PC-9 (cell line): ENCODE results near the gene IRF2. TPM values are rescaled to one million over a fixed set of nuclear protein-coding genes. Genes with fewer than 3 reads are reported as not detected.
"Not testable (repeated sequence)": the region's sequence is repeated elsewhere in the genome, so short reads cannot be mapped to it uniquely, and the experiment has no call there.

Experiments
- BruUV-seq: library from RNA; stranded (reverse); fragments of 400-500 nt; replicated peaks from 2 replicates; lab custom pipeline; 2021; lab: Mats Ljungman, UMichigan
- CTCF ChIA-PET: fragments of 300-600 bp; sonication (Branson Sonifier 250); formaldehyde crosslinking; loops from one replicate; lab custom pipeline; 2022; ENCODE audit warnings: antibody characterized with exemption; lab: Charles Lee
- POLR2A ChIA-PET: fragments of 300-600 bp; sonication (Branson Sonifier 250); formaldehyde crosslinking; loops from one replicate; lab custom pipeline; 2022; ENCODE audit warnings: antibody characterized with exemption; ENCODE audit not compliant: unreplicated experiment; lab: Charles Lee
- DNase-seq, 2 experiments: peaks; one replicate each; pipeline versions ENCODE4 v3.0.0 to v3.0.0-alpha.2; 2015 to 2022; ENCODE audit warnings: mixed read lengths in 1 of 2
- H2AFZ ChIP-seq: fragments of 200-600 bp; sonication (generic); 2 replicates; pipeline ENCODE4 v1.8.1; 2017; ENCODE audit warnings: antibody characterized with exemption
- H3F3A ChIP-seq: fragments of 200-600 bp; sonication (generic); 2 replicates; pipeline ENCODE4 v1.8.1; 2017; ENCODE audit warnings: antibody characterized with exemption, mild to moderate bottlenecking, low read depth; ENCODE audit not compliant: insufficient read depth
- H3K27ac ChIP-seq: fragments of 200-600 bp; sonication (generic); 2 replicates; pipeline ENCODE4 v1.6.1; 2016; ENCODE audit warnings: mixed run types
- H3K27me3 ChIP-seq: fragments of 200-600 bp; sonication (generic); 2 replicates; pipeline ENCODE4 v1.6.1; 2016; ENCODE audit warnings: low read depth, mixed run types; ENCODE audit not compliant: insufficient read depth
- H3K36me3 ChIP-seq: fragments of 200-600 bp; sonication (generic); 2 replicates; pipeline ENCODE4 v1.6.1; 2016; ENCODE audit warnings: low read depth, mixed run types
- H3K4me1 ChIP-seq: fragments of 200-600 bp; sonication (generic); replicated peaks from 2 replicates; pipeline ENCODE4 v1.6.1; 2016; ENCODE audit warnings: mixed run types; ENCODE audit not compliant: insufficient read depth
- H3K4me2 ChIP-seq: fragments of 200-600 bp; sonication (generic); 2 replicates; pipeline ENCODE4 v1.6.1; 2017; ENCODE audit warnings: mixed run types
- H3K4me3 ChIP-seq: fragments of 200-600 bp; sonication (generic); 2 replicates; pipeline ENCODE4 v1.6.1; 2016; ENCODE audit warnings: mixed run types
- H3K79me2 ChIP-seq: fragments of 200-600 bp; sonication (generic); 2 replicates; pipeline ENCODE4 v1.6.1; 2017; ENCODE audit warnings: low read depth, mixed run types
- H3K9me2 ChIP-seq: fragments of 200-600 bp; sonication (generic); 2 replicates; pipeline ENCODE4 v1.8.1; 2017; ENCODE audit warnings: mild to moderate bottlenecking; ENCODE audit not compliant: insufficient read depth
- H3K9me3 ChIP-seq: fragments of 200-600 bp; sonication (generic); 2 replicates; pipeline ENCODE4 v1.8.1; 2016; ENCODE audit warnings: low read depth; ENCODE audit not compliant: insufficient read depth
- H4K20me1 ChIP-seq: fragments of 200-600 bp; sonication (generic); 2 replicates; pipeline ENCODE4 v1.8.1; 2017; ENCODE audit not compliant: insufficient read depth
- CTCF ChIP-seq: fragments of 200-600 bp; sonication (generic); conservative IDR thresholded peaks from 2 replicates; pipeline ENCODE4 v1.6.1; 2017; ENCODE audit warnings: mixed run types, antibody characterized with exemption, mild to moderate bottlenecking, moderate library complexity
- EZH2 ChIP-seq: fragments of 200-600 bp; sonication (generic); IDR thresholded peaks from 2 replicates; pipeline ENCODE4 v1.8.0; 2017; ENCODE audit warnings: antibody characterized with exemption, low read depth
- intact Hi-C: fragments of 100-400 bp; cut with micrococcal nuclease; formaldehyde crosslinking; loops from one replicate; pipeline ENCODE4 v1.10.0; 2022; ENCODE audit not compliant: unreplicated experiment
- total RNA-seq: library from RNA; stranded (reverse); gene quantifications from 2 replicates; pipeline ENCODE4 v1.2.3, GENCODE V29; 2021

IRF2 gene
- total RNA-seq, 1 experiment from 2014 or later = 34.4 TPM

- ChIA-PET CTCF (interaction anchor here (0.6 to 0.7 kb wide), 2 partner anchors 183 to 194 kb away, joined by 3 read pairs; no protein-coding TSS in a partner anchor), POLR2A (interaction anchor here (0.5 to 0.7 kb wide), 4 partner anchors 17 to 1063 kb away, joined by 3 to 6 read pairs (median 4); no protein-coding TSS in a partner anchor)
- Histone ChIP-seq H3K4me1 (peaks cover 18% of the 10 kb centered on the region), H3F3A (no peaks in the 10 kb centered on the region), H3K9me3 (no peaks in the 10 kb centered on the region), H3K27me3 (no peaks in the 10 kb centered on the region), H3K4me3 (peak overlapping the region; percentile 65), H4K20me1 (no peaks in the 10 kb centered on the region), H3K27ac (no peak overlapping the region; the same call in 1 of the 2 replicates), H2AFZ (peak overlapping the region; percentile 81), H3K79me2 (no peaks in the 10 kb centered on the region), H3K4me2 (peak overlapping the region; percentile 76), H3K36me3 (no peaks in the 10 kb centered on the region), H3K9me2 (no peaks in the 10 kb centered on the region)
- intact Hi-C loops = loop anchor here (5.0 kb wide), 1 partner anchor 76 kb away; no protein-coding TSS in a partner anchor
- peak; percentile 63 to 64 for DNase-seq
- BruUV-seq = no TSS peak
- TF ChIP-seq CTCF (no peak), EZH2 (no peak)
Measured at GRCh38 chr4:184343502-184344177, 130.7 kb downstream of the IRF2 start.

- CTCF ChIA-PET = interaction anchor here (1.0 kb wide), 1 partner anchor 79 kb away, joined by 3 read pairs; no protein-coding TSS in a partner anchor
- H3K27me3 ChIP-seq, H3K9me3 ChIP-seq, H3K79me2 ChIP-seq, H3K36me3 ChIP-seq, H3K4me3 ChIP-seq, H2AFZ ChIP-seq, DNase-seq, H3K27ac ChIP-seq, BruUV-seq, H3K9me2 ChIP-seq, H3F3A ChIP-seq, H4K20me1 ChIP-seq, POLR2A ChIA-PET: not testable (repeated sequence)
- Histone ChIP-seq H3K4me2 (peak overlapping the region; percentile 76; the same call in 1 of the 2 replicates), H3K4me1 (peaks cover 11% of the 10 kb centered on the region)
- intact Hi-C loops = loop anchor here (5.0 kb wide), 1 partner anchor 76 kb away; no protein-coding TSS in a partner anchor
Measured at GRCh38 chr4:184342857-184343237, 131.5 kb downstream of the IRF2 start.

DNA sequence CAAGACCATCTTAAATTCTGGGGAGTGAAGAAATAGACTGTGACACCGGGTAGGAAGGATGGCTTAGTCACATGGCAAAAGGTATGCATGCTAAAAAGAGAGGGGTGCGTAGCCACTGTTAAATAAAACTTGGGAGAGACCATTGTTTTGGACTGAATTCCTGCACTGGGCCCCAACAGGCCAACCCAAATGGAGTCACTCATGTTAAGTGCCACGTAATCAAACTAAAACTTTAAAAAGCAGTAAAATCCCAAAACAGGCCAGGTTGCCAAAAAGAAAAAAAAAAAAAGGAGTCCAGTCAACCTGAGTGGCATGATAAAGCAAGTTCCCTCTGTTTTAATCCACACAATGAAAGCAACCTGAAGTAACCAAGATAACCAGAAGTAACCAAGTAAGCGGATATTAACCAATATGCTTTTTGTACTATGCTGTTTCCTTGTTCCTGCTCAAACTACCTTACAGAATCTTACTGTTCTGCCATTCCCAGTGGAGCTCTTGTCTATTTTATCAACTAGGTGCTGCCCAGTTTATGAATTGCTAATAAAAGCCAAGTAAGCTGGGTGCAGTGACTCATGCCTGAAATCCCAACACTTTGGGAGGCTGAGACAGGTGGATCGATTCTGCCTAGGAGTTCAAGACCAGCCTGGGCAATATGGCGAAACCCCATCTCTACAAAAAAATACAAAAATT, 132.0 kb downstream of the IRF2 start:
- Histone ChIP-seq H3K4me3 (no peak overlapping the region), H3K79me2 (no peaks in the 10 kb centered on the region), H3K27ac (no peak overlapping the region), H3K9me2 (no peaks in the 10 kb centered on the region), H3K9me3 (no peaks in the 10 kb centered on the region), H2AFZ (no peak overlapping the region), H3K4me2 (no peak overlapping the region), H3K36me3 (no peaks in the 10 kb centered on the region), H3K4me1 (peaks cover 7% of the 10 kb centered on the region; the same call in 1 of the 2 replicates), H3F3A (no peaks in the 10 kb centered on the region), H3K27me3 (no peaks in the 10 kb centered on the region), H4K20me1 (no peaks in the 10 kb centered on the region)
- ChIA-PET POLR2A (no interaction called here), CTCF (interaction anchor here (1.0 kb wide), 1 partner anchor 78 kb away, joined by 3 read pairs; no protein-coding TSS in a partner anchor)
- no peak for DNase-seq
- intact Hi-C loops = loop anchor here (5.0 kb wide), 1 partner anchor 75 kb away; no protein-coding TSS in a partner anchor
- BruUV-seq = no TSS peak
- no peak for TF ChIP-seq CTCF
- no peak for TF ChIP-seq EZH2

DNA sequence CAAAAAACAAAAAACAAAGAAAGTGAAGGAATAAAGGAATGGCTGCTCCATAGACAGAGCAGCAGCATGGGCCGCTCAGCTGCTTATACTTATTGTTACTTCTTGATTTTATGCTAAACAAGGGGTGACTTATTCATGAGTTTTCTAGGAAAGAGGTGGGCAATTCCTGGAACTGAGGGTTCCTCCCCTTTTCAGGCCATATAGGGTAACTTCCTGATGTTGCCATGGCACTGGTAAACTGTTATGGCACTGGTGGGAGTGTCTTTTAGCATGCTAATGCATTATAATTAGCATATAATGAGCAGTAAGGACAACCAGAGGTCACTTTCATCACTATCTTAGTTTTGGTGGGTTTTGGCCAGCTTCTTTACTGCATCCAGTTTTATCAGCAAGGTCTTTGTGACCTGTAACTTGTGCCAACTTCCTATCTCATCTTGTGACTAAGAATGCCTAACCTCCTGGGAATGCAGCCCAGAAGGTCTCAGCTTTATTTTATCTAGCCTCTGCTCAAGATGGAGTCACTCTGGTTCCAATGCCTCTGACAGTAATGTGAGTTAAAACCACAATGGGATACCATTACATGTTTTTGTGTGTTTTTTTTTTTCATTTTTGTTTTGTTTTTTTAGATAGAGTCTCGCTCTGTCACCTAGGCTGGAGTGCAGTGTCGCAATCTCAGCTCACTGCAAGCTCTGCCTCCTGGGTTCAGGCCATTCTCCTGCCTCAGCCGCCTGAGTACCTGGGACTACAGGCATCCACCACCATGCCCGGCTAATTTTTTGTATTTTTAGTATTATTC, 134.8 kb downstream of the IRF2 start:
- H2AFZ ChIP-seq, H3K79me2 ChIP-seq, H3K4me2 ChIP-seq, H3K27me3 ChIP-seq, H3K4me1 ChIP-seq, H3K9me2 ChIP-seq, BruUV-seq, H3K9me3 ChIP-seq, H3F3A ChIP-seq, H3K36me3 ChIP-seq, POLR2A ChIA-PET, CTCF ChIA-PET, H3K27ac ChIP-seq, H4K20me1 ChIP-seq, H3K4me3 ChIP-seq: not testable (repeated sequence)
- intact Hi-C loops = loop anchor here (5.0 kb wide), 2 partner anchors 72 to 478 kb away; no protein-coding TSS in a partner anchor
- peak in 1 of 2 experiments; percentile 30 for DNase-seq
